WI38 (cell line): Measurements from ENCODE around the gene OR7G3.

ENCODE experiments used
- H3K4me3 ChIP-seq: 2 replicates; pipeline ENCODE4 v1.5.1; 2011; ENCODE audit warnings: low read depth, mild to moderate bottlenecking, control low read depth, low read length
- TF ChIP-seq, protein P1 (sequence below): IDR thresholded peaks from 2 replicates; pipeline ENCODE4 v1.5.1; 2012; ENCODE audit warnings: low read depth, mild to moderate bottlenecking, control low read depth, low read length

OR7G3 gene

DNA sequence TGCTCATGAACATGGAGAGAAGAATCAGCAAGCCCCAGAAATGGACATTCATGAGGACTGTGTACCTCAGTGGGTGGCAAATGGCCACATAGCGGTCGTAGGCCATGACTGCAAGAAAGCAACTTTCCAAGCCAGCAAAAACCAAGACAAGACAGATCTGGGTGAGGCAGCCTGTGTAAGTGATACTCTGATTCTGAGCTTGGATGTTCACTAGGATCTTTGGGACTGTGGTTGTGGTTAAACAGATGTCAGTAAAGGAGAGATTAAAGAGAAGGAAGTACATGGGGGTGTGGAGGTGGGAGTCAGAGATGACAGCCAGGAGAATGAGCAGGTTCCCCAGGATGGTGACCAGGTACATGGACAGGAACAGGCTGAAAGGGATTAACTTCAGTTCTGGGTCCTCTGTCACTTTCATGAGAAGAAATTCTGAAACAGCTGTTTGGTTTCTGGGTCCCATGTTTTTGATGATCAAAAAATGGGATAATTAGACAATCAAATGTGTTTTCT is 11.4 kb downstream of the OR7G3 start, which contains the start of gene OR7G1:
TSS of gene OR7G1 (minus strand) at position 457 of the 507 bp plus-strand sequence. CDS start at position 457, 0 bp downstream.
- TF ChIP-seq, protein P1, sequence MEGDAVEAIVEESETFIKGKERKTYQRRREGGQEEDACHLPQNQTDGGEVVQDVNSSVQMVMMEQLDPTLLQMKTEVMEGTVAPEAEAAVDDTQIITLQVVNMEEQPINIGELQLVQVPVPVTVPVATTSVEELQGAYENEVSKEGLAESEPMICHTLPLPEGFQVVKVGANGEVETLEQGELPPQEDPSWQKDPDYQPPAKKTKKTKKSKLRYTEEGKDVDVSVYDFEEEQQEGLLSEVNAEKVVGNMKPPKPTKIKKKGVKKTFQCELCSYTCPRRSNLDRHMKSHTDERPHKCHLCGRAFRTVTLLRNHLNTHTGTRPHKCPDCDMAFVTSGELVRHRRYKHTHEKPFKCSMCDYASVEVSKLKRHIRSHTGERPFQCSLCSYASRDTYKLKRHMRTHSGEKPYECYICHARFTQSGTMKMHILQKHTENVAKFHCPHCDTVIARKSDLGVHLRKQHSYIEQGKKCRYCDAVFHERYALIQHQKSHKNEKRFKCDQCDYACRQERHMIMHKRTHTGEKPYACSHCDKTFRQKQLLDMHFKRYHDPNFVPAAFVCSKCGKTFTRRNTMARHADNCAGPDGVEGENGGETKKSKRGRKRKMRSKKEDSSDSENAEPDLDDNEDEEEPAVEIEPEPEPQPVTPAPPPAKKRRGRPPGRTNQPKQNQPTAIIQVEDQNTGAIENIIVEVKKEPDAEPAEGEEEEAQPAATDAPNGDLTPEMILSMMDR = no peak

DNA sequence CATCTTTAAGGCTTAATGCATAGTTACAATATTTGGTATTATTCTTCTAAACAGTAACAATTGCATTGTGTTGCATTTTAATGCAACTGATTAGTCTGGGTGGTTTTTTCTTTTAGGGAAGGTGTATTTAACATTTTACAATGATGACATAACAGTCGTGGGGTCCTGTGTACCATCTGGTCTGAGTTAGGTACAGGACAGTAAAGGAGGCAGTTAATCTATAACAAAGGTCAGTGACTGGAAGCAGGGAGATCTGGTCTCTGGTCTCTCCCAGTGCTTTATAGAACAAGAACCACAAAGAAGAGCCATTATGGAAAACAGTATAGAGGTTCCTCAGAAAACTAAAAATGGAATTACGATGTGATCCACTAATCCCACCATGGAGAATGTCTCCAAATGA is 16.8 kb downstream of the OR7G3 start:
- H3K4me3 ChIP-seq = no peak overlapping the region
- TF ChIP-seq, protein P1 = no peak

More for the DNA sequence above, 11.4 kb downstream of the OR7G3 start, which contains the start of gene OR7G1:
- no peak within 1 kb of the TSS for H3K4me3 ChIP-seq

DNA sequence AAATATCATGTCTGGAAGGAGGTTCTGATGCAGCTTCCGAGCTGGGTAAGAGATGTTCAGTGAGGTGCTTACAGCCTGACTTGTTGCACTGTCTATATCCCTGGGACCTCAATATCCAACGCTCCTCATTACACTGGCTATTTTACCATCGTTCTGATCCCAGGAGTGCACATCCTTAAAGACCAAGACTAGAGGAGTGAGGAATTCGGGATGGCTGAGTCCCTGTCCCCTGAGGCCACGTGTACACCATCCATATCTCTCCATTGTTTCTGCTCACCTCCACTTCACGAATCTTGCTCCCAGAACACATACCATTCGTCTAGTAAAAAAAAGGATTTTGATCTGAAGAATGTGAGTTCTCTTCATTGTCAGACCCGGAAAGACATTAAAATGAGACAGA is 19.4 kb downstream of the OR7G3 start, which contains the start of gene OR7G2:
TSS of gene OR7G2 (minus strand) at position 101 of the 400 bp plus-strand sequence. CDS start 4,232 bp downstream, outside the sequence.
- H3K4me3 ChIP-seq = no peak within 1 kb of the TSS
- TF ChIP-seq, protein P1 = no peak

DNA sequence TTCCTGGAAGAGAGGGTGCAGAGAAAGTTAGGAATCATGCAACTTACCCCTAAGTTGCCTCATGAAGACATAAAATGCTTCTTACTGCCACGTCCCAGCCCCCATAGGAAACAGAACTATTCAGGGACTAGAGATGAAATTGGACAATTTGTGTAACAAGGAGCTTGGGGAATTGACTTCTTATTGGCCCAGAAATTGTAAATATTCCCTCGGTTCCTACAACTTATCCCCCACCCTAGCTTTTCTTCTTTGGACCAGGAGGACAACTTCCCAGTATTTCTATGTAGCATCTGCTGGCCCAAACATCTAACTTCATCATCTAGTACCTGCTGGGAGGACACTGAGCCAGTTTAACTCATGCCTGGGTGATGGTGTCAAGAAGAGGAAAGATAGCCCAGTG is 40.0 kb downstream of the OR7G3 start, which contains the start of gene OR1M1:
TSS of gene OR1M1 (plus strand) at position 301 of the 400 bp plus-strand sequence. CDS start 6,184 bp downstream, outside the sequence.
- TF ChIP-seq, protein P1 = no peak
- no peak within 1 kb of the TSS for H3K4me3 ChIP-seq

DNA sequence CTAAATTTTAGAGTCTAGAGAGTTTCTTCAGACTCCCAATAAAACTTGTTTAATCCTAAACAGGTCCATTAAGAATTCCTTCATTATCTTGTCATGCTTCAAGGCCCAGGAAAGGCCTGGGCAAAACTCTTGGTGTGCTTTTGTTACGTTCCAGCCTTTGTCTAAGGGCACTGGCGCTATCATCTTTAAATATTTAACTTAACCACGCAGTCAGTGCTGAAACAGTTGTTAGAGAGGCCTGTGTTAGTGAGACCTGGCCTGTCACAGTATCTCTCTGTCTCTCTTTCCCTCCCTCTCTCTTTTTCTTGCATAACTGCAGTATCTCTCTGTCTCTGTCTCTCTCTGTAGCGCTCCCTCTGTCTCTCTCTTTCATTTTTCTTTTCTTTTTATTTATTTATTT is 48.1 kb downstream of the OR7G3 start:
- H3K4me3 ChIP-seq = no peak overlapping the region
- TF ChIP-seq, protein P1 = no peak

DNA sequence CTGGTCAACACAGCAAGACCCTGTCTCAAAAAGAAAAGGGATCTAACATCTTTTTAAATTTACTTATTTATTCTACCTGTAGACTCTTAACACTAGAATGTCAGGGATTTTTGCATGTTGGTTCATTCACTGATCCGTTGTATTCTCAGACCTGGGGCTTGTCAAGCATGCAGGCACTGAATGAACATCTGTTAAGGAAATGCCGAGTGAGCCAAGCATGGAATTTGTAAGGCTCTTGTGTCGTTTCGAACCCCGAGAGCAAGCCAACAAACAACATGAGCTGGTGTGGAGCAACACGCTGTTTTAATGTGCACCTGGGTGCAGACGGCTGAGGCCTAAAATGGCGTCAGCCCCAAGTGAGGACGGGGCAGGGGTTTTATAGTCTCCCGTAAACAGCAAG is 49.8 kb downstream of the OR7G3 start:
- no peak overlapping the region for H3K4me3 ChIP-seq
- TF ChIP-seq, protein P1 = no peak
